Activated naive CD8-positive, alpha-beta T cell treated with anti-CD3 and anti-CD28 coated beads, Interleukin-2, amount 50 U/mL, for 16 hours (primary cell): ENCODE data around the gene STT3B.
A peak's percentile ranks its signal among the peaks of the same experiment; 100 is the strongest.

ENCODE experiments used
- DNase-seq: peaks from one replicate; pipeline ENCODE4 v3.0.0-alpha.2; 2020; ENCODE audit warnings: low read depth, low spot score

The STT3B gene

GRCh38 chr3:31521468-31521867, 11.3 kb upstream of the STT3B start:
- no peak for DNase-seq

- no peak for DNase-seq
Measured at GRCh38 chr3:31522152-31522551, 10.6 kb upstream of the STT3B start.

- DNase-seq, result no peak
Measured at GRCh38 chr3:31523543-31523942, 9.2 kb upstream of the STT3B start.

- DNase-seq, result no peak
Measured at GRCh38 chr3:31525532-31525931, 7.2 kb upstream of the STT3B start.

- no peak for DNase-seq
Measured at GRCh38 chr3:31529421-31529820, 3.3 kb upstream of the STT3B start.

- no peak for DNase-seq
Measured at GRCh38 chr3:31530039-31530959, 2.4 kb upstream of the STT3B start.

- no peak for DNase-seq
Measured at GRCh38 chr3:31530960-31531335, 1.8 kb upstream of the STT3B start.

GRCh38 chr3:31531452-31531991, 1.2 kb upstream of the STT3B start:
- DNase-seq, result no peak

- peak; percentile 97 for DNase-seq
Measured at GRCh38 chr3:31531992-31532586, 636 bp upstream of the STT3B start.

- peak; percentile 20 for DNase-seq
Measured at GRCh38 chr3:31533169-31534064, 692 bp downstream of the STT3B start.

- no peak for DNase-seq
Measured at GRCh38 chr3:31534065-31534425, 1.3 kb downstream of the STT3B start.

GRCh38 chr3:31536497-31536896, 3.8 kb downstream of the STT3B start:
- DNase-seq, result no peak

GRCh38 chr3:31538801-31539200, 6.1 kb downstream of the STT3B start:
- no peak for DNase-seq

- DNase-seq, result no peak
Measured at GRCh38 chr3:31539275-31539674, 6.5 kb downstream of the STT3B start.

- no peak for DNase-seq
Measured at GRCh38 chr3:31541089-31541488, 8.4 kb downstream of the STT3B start.

- no peak for DNase-seq
Measured at GRCh38 chr3:31542246-31542645, 9.5 kb downstream of the STT3B start.

GRCh38 chr3:31543375-31543774, 10.7 kb downstream of the STT3B start:
- DNase-seq, result no peak

GRCh38 chr3:31544634-31545033, 11.9 kb downstream of the STT3B start:
- DNase-seq, result no peak

GRCh38 chr3:31546162-31546561, 13.4 kb downstream of the STT3B start:
- DNase-seq, result no peak

GRCh38 chr3:31546725-31547124, 14.0 kb downstream of the STT3B start:
- DNase-seq, result no peak

GRCh38 chr3:31550452-31551251, 17.9 kb downstream of the STT3B start:
- no peak for DNase-seq
